ENCODE results near the gene EZH1. TPM values are rescaled to one million over a fixed set of nuclear protein-coding genes. Genes with fewer than 3 reads are reported as not detected.

EZH1 gene
- total RNA-seq, 1 experiment from 2014 or later: 31.7 TPM

DNA sequence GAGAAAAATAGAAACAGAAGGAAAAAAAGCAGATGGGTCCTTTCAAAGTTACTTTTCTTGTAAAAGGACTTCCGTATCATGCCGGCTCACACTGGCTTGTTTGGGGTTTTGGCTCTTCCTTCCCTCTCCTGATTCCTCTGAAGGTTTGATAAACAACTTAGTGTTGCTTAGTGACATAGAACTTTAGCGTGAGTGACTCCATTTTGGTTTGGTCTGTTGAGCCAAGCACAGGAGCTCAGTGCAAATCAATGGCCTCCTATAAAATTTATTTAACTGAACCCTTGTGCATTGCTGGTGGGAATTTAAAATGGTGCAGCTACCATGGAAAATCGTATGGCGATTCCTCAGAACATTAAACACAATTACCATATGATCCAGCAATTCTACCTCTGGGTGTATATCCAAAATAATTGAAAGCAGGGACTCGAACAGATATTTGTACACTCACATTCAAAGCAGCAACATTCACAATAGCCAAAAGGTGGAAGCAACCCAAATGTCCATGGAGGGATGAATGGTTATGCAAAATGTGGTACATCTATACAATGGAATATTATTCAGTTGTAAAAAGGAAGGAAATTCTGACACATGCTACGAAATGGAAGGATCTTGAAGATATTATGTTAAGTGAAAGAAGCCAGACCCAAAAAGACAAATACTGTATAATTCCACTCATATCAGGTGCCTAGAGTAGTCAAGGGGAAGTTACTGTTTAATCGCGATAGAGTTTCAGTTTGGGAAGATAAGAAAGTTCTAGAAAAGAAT, 86.8 kb downstream of the EZH1 start:
- peaks cover 16% of the 10 kb centered on the region for H3K4me1 Mint-ChIP-seq (ENCODE audit: insufficient read depth, unreplicated experiment)
- H3K36me3 Mint-ChIP-seq (ENCODE audit: insufficient read depth, unreplicated experiment): peaks cover 19% of the 10 kb centered on the region
- BruUV-seq (replicated peaks): no TSS peak
- intact Hi-C loops (cut with micrococcal nuclease): no loop called here
- ChIA-PET CTCF (interaction anchor here (0.9 to 1.1 kb wide), 2 partner anchors 38 to 49 kb away, joined by 3 to 5 read pairs; no protein-coding TSS in a partner anchor), POLR2A (interaction anchor here (1.7 to 5.4 kb wide), 5 partner anchors 10 to 49 kb away, joined by 8 to 58 read pairs (median 25); partner anchors contain the start of genes PLEKHH3, RETREG3 and TUBG1)
- peak overlapping the region; percentile 88 for H3K4me3 Mint-ChIP-seq (ENCODE audit: unreplicated experiment)
- TF ChIP-seq, protein P1, sequence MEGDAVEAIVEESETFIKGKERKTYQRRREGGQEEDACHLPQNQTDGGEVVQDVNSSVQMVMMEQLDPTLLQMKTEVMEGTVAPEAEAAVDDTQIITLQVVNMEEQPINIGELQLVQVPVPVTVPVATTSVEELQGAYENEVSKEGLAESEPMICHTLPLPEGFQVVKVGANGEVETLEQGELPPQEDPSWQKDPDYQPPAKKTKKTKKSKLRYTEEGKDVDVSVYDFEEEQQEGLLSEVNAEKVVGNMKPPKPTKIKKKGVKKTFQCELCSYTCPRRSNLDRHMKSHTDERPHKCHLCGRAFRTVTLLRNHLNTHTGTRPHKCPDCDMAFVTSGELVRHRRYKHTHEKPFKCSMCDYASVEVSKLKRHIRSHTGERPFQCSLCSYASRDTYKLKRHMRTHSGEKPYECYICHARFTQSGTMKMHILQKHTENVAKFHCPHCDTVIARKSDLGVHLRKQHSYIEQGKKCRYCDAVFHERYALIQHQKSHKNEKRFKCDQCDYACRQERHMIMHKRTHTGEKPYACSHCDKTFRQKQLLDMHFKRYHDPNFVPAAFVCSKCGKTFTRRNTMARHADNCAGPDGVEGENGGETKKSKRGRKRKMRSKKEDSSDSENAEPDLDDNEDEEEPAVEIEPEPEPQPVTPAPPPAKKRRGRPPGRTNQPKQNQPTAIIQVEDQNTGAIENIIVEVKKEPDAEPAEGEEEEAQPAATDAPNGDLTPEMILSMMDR (IDR thresholded peaks at IDR 0.05; ENCODE audit: unreplicated experiment): no peak
- H3K9me3 Mint-ChIP-seq (ENCODE audit: unreplicated experiment): no peaks in the 10 kb centered on the region
- no peak overlapping the region for H3K27ac Mint-ChIP-seq (ENCODE audit: low read depth, unreplicated experiment)
- H3K27me3 Mint-ChIP-seq (ENCODE audit: insufficient read depth, unreplicated experiment): no peaks in the 10 kb centered on the region
- no peak for DNase-seq (ENCODE audit: unreplicated experiment)

DNA sequence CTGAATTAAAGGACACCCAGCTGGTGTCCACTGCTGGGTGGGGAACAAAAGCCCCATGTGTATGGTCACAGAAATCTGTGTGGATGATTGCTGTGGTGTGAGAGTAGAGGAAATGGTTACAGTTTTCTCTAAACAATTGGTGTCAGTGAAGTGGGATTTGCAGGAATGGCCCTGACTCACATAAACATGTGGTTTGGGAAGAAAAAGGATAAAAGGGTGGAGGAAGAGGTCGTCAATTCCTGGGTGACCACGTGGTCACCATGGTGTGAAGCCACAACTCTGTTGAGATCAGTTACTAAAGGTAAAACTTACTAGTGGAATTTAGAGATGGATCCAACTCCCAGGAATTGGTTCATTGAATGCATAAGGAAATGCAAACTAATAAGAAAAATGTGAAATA, 89.3 kb downstream of the EZH1 start:
- ChIA-PET CTCF (no interaction called here), POLR2A (interaction anchor here (0.8 kb wide), 1 partner anchor 19 kb away, joined by 3 read pairs; no protein-coding TSS in a partner anchor)
- H3K4me1 Mint-ChIP-seq (ENCODE audit: insufficient read depth, unreplicated experiment): peaks cover 11% of the 10 kb centered on the region
- intact Hi-C loops (cut with micrococcal nuclease): no loop called here
- TF ChIP-seq, protein P1 (IDR thresholded peaks at IDR 0.05; ENCODE audit: unreplicated experiment): no peak
- BruUV-seq (replicated peaks): no TSS peak
- peak overlapping the region; percentile 44 for H3K27ac Mint-ChIP-seq (ENCODE audit: low read depth, unreplicated experiment)
- no peaks in the 10 kb centered on the region for H3K9me3 Mint-ChIP-seq (ENCODE audit: unreplicated experiment)
- H3K36me3 Mint-ChIP-seq (ENCODE audit: insufficient read depth, unreplicated experiment): peaks cover 6% of the 10 kb centered on the region
- no peak for DNase-seq (ENCODE audit: unreplicated experiment)
- no peak overlapping the region for H3K4me3 Mint-ChIP-seq (ENCODE audit: unreplicated experiment)
- no peaks in the 10 kb centered on the region for H3K27me3 Mint-ChIP-seq (ENCODE audit: insufficient read depth, unreplicated experiment)

- TF ChIP-seq, protein P1 (IDR thresholded peaks at IDR 0.05; ENCODE audit: unreplicated experiment): no peak
- no TSS peak for BruUV-seq (replicated peaks)
- Mint-ChIP-seq H3K27ac (ENCODE audit: low read depth, unreplicated experiment) (no peak overlapping the region), H3K27me3 (ENCODE audit: insufficient read depth, unreplicated experiment) (no peaks in the 10 kb centered on the region), H3K9me3 (ENCODE audit: unreplicated experiment) (no peaks in the 10 kb centered on the region), H3K4me1 (ENCODE audit: insufficient read depth, unreplicated experiment) (no peaks in the 10 kb centered on the region), H3K4me3 (ENCODE audit: unreplicated experiment) (no peak overlapping the region), H3K36me3 (ENCODE audit: insufficient read depth, unreplicated experiment) (no peaks in the 10 kb centered on the region)
- no peak for DNase-seq (ENCODE audit: unreplicated experiment)
- intact Hi-C loops (cut with micrococcal nuclease): no loop called here
- CTCF ChIA-PET: interaction anchor here (0.6 kb wide), 1 partner anchor 42 kb away, joined by 3 read pairs; no protein-coding TSS in a partner anchor
- POLR2A ChIA-PET: no interaction called here
Measured at GRCh38 chr17:42653179-42654124, 91.4 kb downstream of the EZH1 start.

DNA sequence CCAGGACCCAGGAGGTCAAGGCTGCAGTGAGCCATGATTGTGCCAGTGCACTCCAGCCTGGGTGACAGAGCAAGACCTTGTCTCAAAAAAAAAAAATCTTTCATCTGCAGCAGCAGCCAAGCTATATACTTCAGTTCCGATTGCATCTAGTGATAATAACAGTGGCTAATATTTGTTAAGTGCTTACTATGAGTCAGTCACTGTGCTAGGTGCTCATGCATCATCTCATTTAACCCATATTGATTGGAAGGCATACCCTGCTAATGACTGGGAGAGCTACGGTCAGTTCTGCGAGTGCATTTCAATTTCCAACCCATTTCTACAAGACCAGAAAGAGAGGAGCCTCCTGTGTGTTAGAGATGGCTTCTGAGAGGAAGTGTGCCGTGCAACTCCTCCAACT, 93.4 kb downstream of the EZH1 start:
- Mint-ChIP-seq H3K4me3 (ENCODE audit: unreplicated experiment) (no peak overlapping the region), H3K9me3 (ENCODE audit: unreplicated experiment) (no peaks in the 10 kb centered on the region), H3K27ac (ENCODE audit: low read depth, unreplicated experiment) (no peak overlapping the region), H3K4me1 (ENCODE audit: insufficient read depth, unreplicated experiment) (no peaks in the 10 kb centered on the region), H3K36me3 (ENCODE audit: insufficient read depth, unreplicated experiment) (no peaks in the 10 kb centered on the region), H3K27me3 (ENCODE audit: insufficient read depth, unreplicated experiment) (no peaks in the 10 kb centered on the region)
- no peak for DNase-seq (ENCODE audit: unreplicated experiment)
- CTCF ChIA-PET: interaction anchor here (0.6 to 0.9 kb wide), 3 partner anchors 12 to 817 kb away, joined by 3 to 7 read pairs (median 3); no protein-coding TSS in a partner anchor
- intact Hi-C loops (cut with micrococcal nuclease): no loop called here
- POLR2A ChIA-PET: interaction anchor here (0.6 to 0.8 kb wide), 2 partner anchors 11 to 71 kb away, joined by 3 read pairs; no protein-coding TSS in a partner anchor
- BruUV-seq (replicated peaks): no TSS peak
- TF ChIP-seq, protein P1 (IDR thresholded peaks at IDR 0.05; ENCODE audit: unreplicated experiment): no peak

Data from MCF 10A (cell line).